NCI-H1105 treated with DMSO at 0.1 percent for 48 hours (cell line): ENCODE results near the gene SMYD2.

Source experiments
- DNase-seq: peaks from one replicate; lab custom pipeline; 2025; lab: John Stamatoyannopoulos, UW

Gene SMYD2

GRCh38 chr1:214361636-214362035, 80.7 kb downstream of the SMYD2 start:
- DNase-seq = no peak

DNA sequence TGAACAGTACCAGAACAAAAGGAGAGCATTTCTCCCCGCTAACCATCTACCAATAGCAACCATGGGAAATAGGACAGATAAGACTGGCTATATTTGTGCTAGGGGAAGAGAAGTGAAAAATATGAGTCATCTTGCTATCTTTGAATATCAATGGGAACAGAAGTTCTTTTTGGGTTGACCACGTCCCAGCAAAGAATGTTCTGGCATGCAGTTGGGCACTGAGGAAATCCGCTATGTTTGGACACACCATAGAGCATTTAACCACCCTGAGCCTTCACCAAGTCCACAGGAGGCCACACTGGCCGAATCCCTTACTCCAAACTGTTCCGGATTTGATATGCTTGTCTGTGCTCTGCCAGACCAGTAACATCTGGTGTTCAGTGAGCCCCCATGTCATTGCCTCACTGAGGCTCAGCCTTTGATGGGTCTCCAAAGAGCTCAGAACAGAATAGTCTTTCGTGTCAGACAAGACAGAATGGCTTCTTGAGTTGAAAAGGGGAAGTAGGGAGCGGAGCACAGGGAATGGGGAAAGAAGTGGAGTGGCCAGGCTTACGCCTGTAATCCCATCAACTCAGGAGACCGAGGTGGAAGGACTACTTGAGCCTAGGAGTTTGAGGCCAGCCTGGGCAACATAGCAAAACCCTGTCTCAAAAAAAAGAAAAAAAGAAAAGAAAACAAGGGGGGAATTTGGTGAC, 81.4 kb downstream of the SMYD2 start:
- DNase-seq = no peak

DNA sequence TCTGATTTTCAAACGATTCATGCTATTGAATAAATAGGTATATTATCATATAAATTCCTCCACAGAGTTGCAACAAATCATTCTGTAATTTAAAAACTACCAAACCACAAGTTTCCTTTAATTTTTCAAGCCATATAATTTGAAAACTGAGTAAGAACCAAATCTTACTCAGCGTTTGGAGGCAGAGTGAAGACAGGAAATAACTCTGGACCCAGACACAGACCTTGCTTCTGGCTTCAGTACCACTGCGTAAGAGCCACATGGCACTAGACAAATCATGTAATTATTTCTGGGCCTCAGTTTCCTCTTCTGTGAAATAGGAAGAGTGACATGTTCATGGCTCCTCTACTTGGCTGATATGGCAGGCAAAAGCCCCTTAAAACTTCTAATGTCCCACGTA, 82.4 kb downstream of the SMYD2 start:
- DNase-seq = no peak

DNA sequence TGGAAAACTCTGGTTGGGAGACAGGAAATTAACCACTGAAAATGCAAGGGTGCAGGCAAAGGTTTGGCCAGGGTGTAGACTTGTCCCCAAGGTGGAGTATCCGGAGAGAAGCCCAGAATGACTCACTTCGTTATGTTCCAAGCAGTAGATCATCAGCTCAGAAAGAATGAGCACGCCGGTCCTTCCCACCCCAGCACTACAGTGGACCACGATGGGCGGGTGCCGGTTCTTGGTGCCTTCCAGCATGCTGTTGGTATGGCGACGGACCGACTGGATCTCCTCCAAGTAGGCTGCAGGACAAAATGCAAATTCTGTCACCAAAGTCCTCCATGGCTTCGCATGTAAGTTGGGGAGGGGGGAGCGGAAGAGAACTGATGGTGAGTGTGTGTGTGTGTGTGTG, 83.4 kb downstream of the SMYD2 start:
- DNase-seq = no peak

DNA sequence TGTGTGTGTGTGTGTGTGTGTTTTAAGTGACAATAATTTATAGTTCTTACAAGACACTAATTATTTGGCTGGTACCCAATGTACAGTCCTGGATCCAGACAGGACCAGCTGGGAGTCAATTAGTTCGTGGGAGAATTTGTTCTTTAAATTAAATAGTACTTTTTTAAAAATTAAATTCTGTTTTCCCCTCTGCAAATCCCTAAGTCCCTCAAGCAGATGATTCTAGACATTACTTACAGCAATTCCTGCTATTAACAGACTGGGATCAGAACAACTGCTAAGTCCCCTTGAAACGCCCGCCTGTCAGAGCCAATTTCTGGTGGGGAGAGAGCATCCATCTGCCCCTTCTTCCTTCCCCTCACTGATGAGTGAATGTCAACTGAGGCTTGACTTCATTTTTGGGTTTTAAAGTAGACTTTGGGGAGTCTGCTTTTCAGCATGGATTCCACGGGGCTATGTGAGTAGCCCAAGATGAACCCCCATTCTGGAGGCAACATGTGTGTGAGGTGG, 83.9 kb downstream of the SMYD2 start:
- no peak for DNase-seq

- DNase-seq = no peak
Observed at GRCh38 chr1:214367841-214368240, 86.9 kb downstream of the SMYD2 start.

DNA sequence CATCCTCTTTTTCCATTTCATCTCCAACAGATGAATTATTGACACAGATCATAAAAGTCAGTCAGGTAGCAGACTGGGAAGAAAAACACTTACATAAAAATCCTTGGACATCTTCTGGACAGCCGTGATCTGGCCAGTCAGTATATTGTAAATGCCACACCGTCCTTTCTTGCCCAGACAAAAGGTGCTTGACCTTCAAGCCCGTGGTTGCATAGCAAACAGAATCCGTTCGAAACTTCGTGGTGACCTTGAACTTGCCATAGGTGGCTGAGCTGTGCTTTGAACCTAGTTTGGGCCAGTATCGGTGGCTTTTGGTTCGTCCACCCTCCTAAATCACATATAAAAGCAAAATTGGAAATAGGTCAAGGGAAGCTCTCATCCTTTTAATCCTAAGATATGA, 88.4 kb downstream of the SMYD2 start:
- DNase-seq = no peak

DNA sequence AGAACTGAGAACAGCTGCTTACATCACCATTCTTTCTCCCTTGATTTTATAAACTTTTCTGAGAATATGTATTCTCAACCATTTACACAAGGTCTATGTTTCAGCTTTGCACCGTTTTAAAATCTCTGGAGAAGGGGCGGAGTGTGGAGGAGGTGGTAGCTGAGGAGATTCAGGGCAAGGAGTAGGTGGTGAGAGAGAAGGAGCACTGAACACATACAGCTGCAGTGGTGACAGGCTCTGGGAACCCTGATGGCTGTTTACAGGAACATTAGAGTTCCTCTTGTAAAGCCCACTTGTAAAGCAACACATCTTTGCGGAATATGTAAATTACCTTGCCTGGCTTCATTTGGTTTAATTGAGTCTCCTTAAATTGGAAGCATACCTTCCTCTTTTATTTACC, 89.7 kb downstream of the SMYD2 start:
- no peak for DNase-seq

DNA sequence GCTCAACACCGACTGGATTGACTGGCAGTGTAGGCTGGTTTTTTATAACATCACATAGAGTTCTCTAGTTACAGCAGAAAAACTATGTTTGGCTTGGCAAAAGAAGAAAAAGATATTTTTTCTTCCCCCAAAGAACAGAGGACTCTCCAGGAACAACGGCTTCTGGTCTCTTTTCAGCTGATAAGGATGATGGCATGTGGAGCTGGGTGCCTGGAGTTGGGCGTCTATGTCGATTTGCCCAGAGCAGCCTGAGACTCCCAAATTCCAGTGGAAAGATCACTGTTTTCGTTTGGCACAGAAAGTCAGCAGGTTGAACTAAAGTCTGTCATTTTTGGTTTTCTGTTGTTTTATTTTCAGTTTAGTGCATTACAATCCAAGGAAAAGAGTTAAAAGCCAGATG, 91.1 kb downstream of the SMYD2 start:
- no peak for DNase-seq

GRCh38 chr1:214377485-214377884, 96.5 kb downstream of the SMYD2 start:
- no peak for DNase-seq

DNA sequence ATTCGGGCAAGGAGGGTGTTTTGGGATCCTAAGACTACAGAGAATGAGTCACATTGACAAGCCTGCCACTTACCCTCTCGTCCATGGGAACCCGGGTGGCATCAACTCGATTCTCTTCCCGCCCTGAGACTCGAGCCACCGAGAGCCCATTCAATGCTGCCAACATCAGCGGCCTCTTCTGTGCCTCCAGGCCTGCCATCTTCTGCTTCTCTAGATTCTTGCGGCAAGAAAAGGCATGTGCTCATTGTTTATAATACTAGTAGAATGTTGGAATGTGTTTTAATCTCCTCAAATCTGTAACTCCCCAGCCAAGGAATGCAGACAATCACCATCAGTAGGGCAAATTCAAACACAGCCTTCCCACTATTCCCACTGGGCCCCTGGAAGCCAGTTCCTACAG, 96.9 kb downstream of the SMYD2 start:
- no peak for DNase-seq

DNA sequence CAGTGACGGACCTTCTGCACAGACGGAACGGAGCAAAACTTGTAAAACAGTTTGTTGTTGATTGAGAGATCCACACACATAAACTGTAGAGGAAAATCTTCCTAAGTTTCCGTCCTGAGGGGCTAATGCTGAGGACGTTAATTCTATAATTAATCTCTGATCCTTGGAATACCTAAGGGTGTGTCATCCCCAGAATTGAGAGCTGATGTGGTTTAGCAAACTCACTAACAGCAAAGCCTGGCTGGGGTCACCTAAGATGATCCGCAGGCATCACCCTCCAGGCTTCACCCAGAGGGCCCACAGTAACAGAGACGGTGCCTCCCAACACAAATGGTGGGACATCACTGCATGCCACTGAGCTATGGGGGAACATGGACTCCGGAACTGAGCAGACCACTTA, 97.5 kb downstream of the SMYD2 start:
- no peak for DNase-seq

- no peak for DNase-seq
Observed at GRCh38 chr1:214379236-214379970, 98.4 kb downstream of the SMYD2 start.

- DNase-seq = no peak
Observed at GRCh38 chr1:214380396-214380795, 99.4 kb downstream of the SMYD2 start.

- DNase-seq = no peak
Observed at GRCh38 chr1:214380986-214381695, 100.2 kb downstream of the SMYD2 start.

DNA sequence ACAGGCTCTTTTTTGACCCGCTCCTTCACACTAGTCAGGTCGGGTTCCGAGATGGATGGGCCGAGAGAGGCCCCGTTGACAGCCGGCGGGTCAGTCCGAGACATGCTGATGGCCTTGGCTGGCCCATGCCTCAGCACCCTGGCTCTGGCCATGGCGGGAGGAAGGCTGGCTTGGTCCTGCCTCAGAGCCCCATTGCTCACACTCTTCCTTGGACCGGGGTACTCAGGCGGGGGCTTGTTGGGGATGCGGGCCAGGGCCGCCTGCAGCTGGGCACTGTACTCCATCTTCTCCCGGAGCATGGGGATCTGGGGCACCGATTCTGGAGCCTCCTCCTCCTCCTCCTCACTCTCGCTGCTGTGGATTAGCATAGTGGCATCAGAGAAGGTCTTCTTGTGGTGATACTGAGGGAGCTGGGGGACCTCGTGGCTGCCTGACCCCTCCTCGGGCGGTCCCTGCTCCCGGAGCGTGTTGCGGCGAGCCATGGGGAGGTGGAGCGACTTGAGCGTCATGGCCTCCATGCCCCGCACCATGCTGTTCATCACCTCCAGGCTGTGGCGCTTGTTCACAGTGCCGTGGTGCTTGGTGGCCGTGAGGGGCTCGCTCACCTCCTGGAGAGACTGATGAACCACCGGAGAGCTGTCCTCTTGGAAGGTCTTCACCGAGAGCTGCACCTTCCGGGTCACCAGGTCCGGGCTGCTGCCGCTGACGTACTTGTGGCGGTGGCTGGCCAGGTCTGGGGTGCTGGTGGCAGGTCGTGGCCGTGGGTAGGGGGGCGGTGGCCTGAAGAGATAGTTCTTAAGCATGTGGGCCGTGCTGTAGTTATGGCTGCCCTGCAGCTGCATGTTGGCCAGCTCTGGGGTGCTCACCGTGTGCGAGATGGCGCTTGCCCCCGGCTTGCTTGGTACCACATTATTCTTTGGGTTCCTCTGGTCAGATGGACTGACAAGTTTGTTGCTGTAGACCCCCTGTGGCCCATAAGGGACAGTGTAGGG, 102.7 kb downstream of the SMYD2 start:
- no peak for DNase-seq

GRCh38 chr1:214384373-214385079, 103.6 kb downstream of the SMYD2 start:
- no peak for DNase-seq

- DNase-seq = no peak
Observed at GRCh38 chr1:214385428-214385827, 104.5 kb downstream of the SMYD2 start.

GRCh38 chr1:214386333-214386732, 105.4 kb downstream of the SMYD2 start:
- no peak for DNase-seq
